Ishikawa (cell line): ENCODE results near the gene OVOL1.

ENCODE experiments used
- CEBPB ChIP-seq: IDR thresholded peaks from 2 replicates; pipeline ENCODE4 v1.6.1; 2012
- CREB1 ChIP-seq: IDR thresholded peaks from 2 replicates; pipeline ENCODE4 v1.6.1; 2012; ENCODE audit warnings: low read depth
- EP300 ChIP-seq: IDR thresholded peaks from 2 replicates; pipeline ENCODE4 v1.6.1; 2012; ENCODE audit warnings: borderline replicate concordance
- FOXM1 ChIP-seq: IDR thresholded peaks from 2 replicates; pipeline ENCODE4 v1.6.1; 2012; ENCODE audit warnings: low read depth, borderline replicate concordance
- MAX ChIP-seq: IDR thresholded peaks from 2 replicates; pipeline ENCODE4 v1.6.1; 2012
- NFIC ChIP-seq: IDR thresholded peaks from 2 replicates; pipeline ENCODE4 v1.6.1; 2012
- RAD21 ChIP-seq: IDR thresholded peaks from 2 replicates; pipeline ENCODE4 v1.6.1; 2012; ENCODE audit warnings: low read depth
- REST ChIP-seq: IDR thresholded peaks from 2 replicates; pipeline ENCODE4 v1.6.1; 2012; ENCODE audit warnings: low read depth, mild to moderate bottlenecking
- TAF1 ChIP-seq: IDR thresholded peaks from 2 replicates; pipeline ENCODE4 v1.6.1; 2012; ENCODE audit warnings: low read depth, mild to moderate bottlenecking
- TCF12 ChIP-seq: IDR thresholded peaks from 2 replicates; pipeline ENCODE4 v1.6.1; 2012; ENCODE audit warnings: low read depth
- TEAD4 ChIP-seq: IDR thresholded peaks from 2 replicates; pipeline ENCODE4 v1.6.1; 2012
- USF1 ChIP-seq: IDR thresholded peaks from 2 replicates; pipeline ENCODE4 v1.6.1; 2012
- YY1 ChIP-seq: IDR thresholded peaks from 2 replicates; pipeline ENCODE4 v1.6.1; 2012; ENCODE audit warnings: low read depth
- ZBTB7A ChIP-seq: IDR thresholded peaks from 2 replicates; pipeline ENCODE4 v1.6.1; 2012; ENCODE audit warnings: low read depth

Gene OVOL1

GRCh38 chr11:65803797-65804492 lies 17.1 kb downstream of the OVOL1 start:
- no peak for TF ChIP-seq YY1
- TF ChIP-seq CEBPB, result no peak
- no peak for TF ChIP-seq RAD21
- no peak for TF ChIP-seq FOXM1
- no peak for TF ChIP-seq MAX
- no peak for TF ChIP-seq EP300
- no peak for TF ChIP-seq REST
- no peak for TF ChIP-seq CREB1
- TF ChIP-seq ZBTB7A, result no peak
- TF ChIP-seq TAF1, result no peak
- no peak for TF ChIP-seq TEAD4
- TF ChIP-seq USF1, result no peak

- TF ChIP-seq TCF12 (no peak), USF1 (no peak), CREB1 (no peak), MAX (no peak), YY1 (no peak), REST (no peak), FOXM1 (no peak), EP300 (no peak), CEBPB (no peak)
These were observed 20.1 kb downstream of the OVOL1 start for GRCh38 chr11:65806979-65807378.

GRCh38 chr11:65808744-65809341 lies 22.0 kb downstream of the OVOL1 start:
- TF ChIP-seq CREB1, result no peak
- no peak for TF ChIP-seq NFIC
- TF ChIP-seq TAF1, result no peak
- no peak for TF ChIP-seq TCF12
- TF ChIP-seq TEAD4, result no peak
- TF ChIP-seq MAX, result no peak
- no peak for TF ChIP-seq USF1

GRCh38 chr11:65809496-65809895 lies 22.6 kb downstream of the OVOL1 start:
- TF ChIP-seq MAX (no peak), CREB1 (no peak), RAD21 (no peak), CEBPB (no peak), USF1 (no peak)

- no peak for TF ChIP-seq ZBTB7A
- TF ChIP-seq TAF1, result no peak
- no peak for TF ChIP-seq REST
- TF ChIP-seq RAD21, result peak; percentile 32; the same call in 1 of the 2 replicates
- no peak for TF ChIP-seq TCF12
- no peak for TF ChIP-seq TEAD4
These were observed 23.4 kb downstream of the OVOL1 start for GRCh38 chr11:65810046-65810868.
